ENCODE data around the gene PNKP. TPM values are rescaled to one million over a fixed set of nuclear protein-coding genes. Genes with fewer than 3 reads are reported as not detected.
A peak's percentile ranks its signal among the peaks of the same experiment; 100 is the strongest.

Gene PNKP
- total and polyA plus RNA-seq, 9 of the 15 experiments (the other 6 are each of a cell fraction or from before 2014, with no cell fraction given), result 2.8 to 85.4 (median 25.3) TPM

- TF ChIP-seq ETS2 (tag; IDR thresholded peaks at IDR 0.05; ENCODE audit: borderline replicate concordance, poor library complexity, severe bottlenecking) (no peak), CREB1 (IDR thresholded peaks at IDR 0.05) (0 out of 2 replicates have a peak, but pooled peaks have one; percentile 18), CREB1 (CRISPR knock-in tag; IDR thresholded peaks at IDR 0.05) (no peak), HBP1 (CRISPR knock-in tag; IDR thresholded peaks at IDR 0.05) (no peak), CHD1 (IDR thresholded peaks at IDR 0.05; ENCODE audit: low read length) (no peak), RREB1 (CRISPR knock-in tag; IDR thresholded peaks at IDR 0.05) (no peak), CBX8 (IDR thresholded peaks at IDR 0.05; ENCODE audit: borderline replicate concordance, extremely low read depth, low read depth, low read length, poor library complexity, severe bottlenecking) (no peak), LARP7 (IDR thresholded peaks at IDR 0.05) (no peak), POLR2A (conservative IDR thresholded peaks at IDR 0.05) (peak; percentile 51), HSF4 (CRISPR knock-in tag; IDR thresholded peaks at IDR 0.05; ENCODE audit: borderline replicate concordance) (no peak), RHOXF2B (CRISPR knock-in tag; conservative IDR thresholded peaks at IDR 0.05) (no peak), SIX5 (IDR thresholded peaks at IDR 0.05; ENCODE audit: borderline replicate concordance in 1 of 2, insufficient read depth in 1 of 2, low read depth in 1 of 2, low read length in 2 of 2) (no peak), KDM2B (CRISPR knock-in tag; IDR thresholded peaks at IDR 0.05) (no peak), ZNF217 (CRISPR knock-in tag; IDR thresholded peaks at IDR 0.05) (no peak), POLR2AphosphoS5 (IDR thresholded peaks at IDR 0.05; ENCODE audit: control insufficient read depth, insufficient read depth, low read depth, low read length) (0 out of 2 replicates have a peak, but pooled peaks have one; percentile 1), ZBTB33 (CRISPR knock-in tag; IDR thresholded peaks at IDR 0.05) (no peak; the same call in 1 of the 2 replicates), ZNF232 (CRISPR knock-in tag; IDR thresholded peaks at IDR 0.05) (no peak)
Observed at GRCh38 chr19:49857061-49857837, 10.1 kb downstream of the PNKP start (continued).
